ENCODE results near the gene ZP2.

GRCh38 chr16:21169249-21169981 is 42.0 kb downstream of the ZP2 start:
- TF ChIP-seq EGR1 (IDR thresholded peaks at IDR 0.05) (no peak), CEBPB (IDR thresholded peaks at IDR 0.05) (no peak), TEAD4 (IDR thresholded peaks at IDR 0.05) (no peak), MAX (IDR thresholded peaks at IDR 0.05) (no peak), RAD21 (IDR thresholded peaks at IDR 0.05; ENCODE audit: low read depth) (no peak), YY1 (IDR thresholded peaks at IDR 0.05; ENCODE audit: low read depth) (no peak), NFIC (IDR thresholded peaks at IDR 0.05) (no peak), TCF12 (IDR thresholded peaks at IDR 0.05; ENCODE audit: low read depth) (no peak), CREB1 (IDR thresholded peaks at IDR 0.05; ENCODE audit: low read depth) (no peak)
